ENCODE measurements around the gene DISP3. TPM values are rescaled to one million over a fixed set of nuclear protein-coding genes. Genes with fewer than 3 reads are reported as not detected.

Gene DISP3
- total and polyA plus RNA-seq, 3 experiments from 2014 or later, result 0.35 to 0.46 (median 0.42) TPM

DNA sequence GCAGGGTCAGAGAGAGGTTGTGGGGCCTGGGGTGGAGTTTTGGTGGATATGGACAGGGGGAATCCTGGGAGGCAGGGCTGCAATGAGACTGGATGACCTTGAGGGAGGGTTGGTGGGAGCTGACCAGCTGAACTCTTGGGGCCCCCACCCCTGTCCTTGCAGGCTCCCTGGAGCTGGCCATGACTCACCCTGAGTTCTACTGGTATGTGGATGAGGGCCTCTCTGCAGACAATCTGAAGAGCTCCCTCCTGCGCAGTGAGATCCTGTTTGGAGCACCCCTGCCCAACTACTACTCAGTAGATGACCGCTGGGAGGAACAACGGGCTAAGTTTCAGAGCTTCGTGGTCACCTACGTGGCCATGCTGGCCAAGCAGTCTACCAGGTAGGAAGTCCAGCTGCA is 23.6 kb downstream of the DISP3 start:
- Mint-ChIP-seq H3K27me3 (peaks cover 15 to 31% of the 10 kb centered on the region in 2 donors), H3K9me3 (peaks cover 25 to 49% (median 42%) of the 10 kb centered on the region in 5 donors), H3K4me1 (no peaks in the 10 kb centered on the region), H3K4me3 (no peak overlapping the region), H3K36me3 (peaks cover 0 to 25% (median 0%) of the 10 kb centered on the region in 3 donors), H3K27ac (no peak overlapping the region)
- ChIA-PET CTCF (no interaction called here), POLR2A (no interaction called here)
- Histone ChIP-seq H3K27me3 (ENCODE audit: insufficient read depth, low read length, poor library complexity, severe bottlenecking) (peaks cover 3% of the 10 kb centered on the region), H3K4me1 (ENCODE audit: insufficient read depth, low read length) (no peaks in the 10 kb centered on the region), H3K27ac (ENCODE audit: low read depth, low read length) (no peak overlapping the region), H3K4me3 (ENCODE audit: low read length) (no peak overlapping the region), H3K9me3 (ENCODE audit: low read length) (peaks cover 9% of the 10 kb centered on the region), H3K36me3 (ENCODE audit: insufficient read depth, low read length) (no peaks in the 10 kb centered on the region)
- no peak for DNase-seq

DNA sequence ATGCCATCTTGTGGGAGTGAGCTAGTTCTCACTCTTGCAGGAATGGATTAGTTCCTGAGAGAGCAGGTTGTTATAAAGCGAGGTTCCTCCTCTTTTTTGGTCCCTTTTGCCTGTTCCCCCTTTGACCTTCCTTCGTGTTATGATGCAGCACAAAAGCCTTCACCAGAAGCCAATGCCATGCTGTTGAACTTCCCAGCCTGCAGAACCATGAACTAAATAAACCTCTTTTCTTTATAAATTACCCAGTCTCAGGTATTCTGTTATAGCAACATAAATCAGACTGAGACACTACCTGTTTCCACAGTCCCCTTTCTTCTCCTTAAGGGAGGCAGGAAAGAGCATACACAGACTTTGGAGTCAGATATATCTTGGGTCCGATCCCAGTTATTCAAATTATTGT is 25.6 kb downstream of the DISP3 start:
- ChIA-PET CTCF (no interaction called here), POLR2A (no interaction called here)
- Histone ChIP-seq H3K9me3 (ENCODE audit: low read length) (peaks cover 9% of the 10 kb centered on the region), H3K27ac (ENCODE audit: low read depth, low read length) (no peak overlapping the region), H3K4me3 (ENCODE audit: low read length) (no peak overlapping the region), H3K36me3 (ENCODE audit: insufficient read depth, low read length) (no peaks in the 10 kb centered on the region), H3K4me1 (ENCODE audit: insufficient read depth, low read length) (no peaks in the 10 kb centered on the region), H3K27me3 (ENCODE audit: insufficient read depth, low read length, poor library complexity, severe bottlenecking) (peaks cover 3% of the 10 kb centered on the region)
- no peak for DNase-seq
- no peak overlapping the region for H3K4me3 Mint-ChIP-seq
- no peaks in the 10 kb centered on the region for H3K4me1 Mint-ChIP-seq
- peaks cover 15 to 17% of the 10 kb centered on the region in 2 donors for H3K27me3 Mint-ChIP-seq
- peaks cover 28 to 58% (median 47%) of the 10 kb centered on the region in 5 donors for H3K9me3 Mint-ChIP-seq
- H3K36me3 Mint-ChIP-seq, result peaks cover 0 to 29% (median 0%) of the 10 kb centered on the region in 3 donors
- H3K27ac Mint-ChIP-seq, result no peak overlapping the region

DNA sequence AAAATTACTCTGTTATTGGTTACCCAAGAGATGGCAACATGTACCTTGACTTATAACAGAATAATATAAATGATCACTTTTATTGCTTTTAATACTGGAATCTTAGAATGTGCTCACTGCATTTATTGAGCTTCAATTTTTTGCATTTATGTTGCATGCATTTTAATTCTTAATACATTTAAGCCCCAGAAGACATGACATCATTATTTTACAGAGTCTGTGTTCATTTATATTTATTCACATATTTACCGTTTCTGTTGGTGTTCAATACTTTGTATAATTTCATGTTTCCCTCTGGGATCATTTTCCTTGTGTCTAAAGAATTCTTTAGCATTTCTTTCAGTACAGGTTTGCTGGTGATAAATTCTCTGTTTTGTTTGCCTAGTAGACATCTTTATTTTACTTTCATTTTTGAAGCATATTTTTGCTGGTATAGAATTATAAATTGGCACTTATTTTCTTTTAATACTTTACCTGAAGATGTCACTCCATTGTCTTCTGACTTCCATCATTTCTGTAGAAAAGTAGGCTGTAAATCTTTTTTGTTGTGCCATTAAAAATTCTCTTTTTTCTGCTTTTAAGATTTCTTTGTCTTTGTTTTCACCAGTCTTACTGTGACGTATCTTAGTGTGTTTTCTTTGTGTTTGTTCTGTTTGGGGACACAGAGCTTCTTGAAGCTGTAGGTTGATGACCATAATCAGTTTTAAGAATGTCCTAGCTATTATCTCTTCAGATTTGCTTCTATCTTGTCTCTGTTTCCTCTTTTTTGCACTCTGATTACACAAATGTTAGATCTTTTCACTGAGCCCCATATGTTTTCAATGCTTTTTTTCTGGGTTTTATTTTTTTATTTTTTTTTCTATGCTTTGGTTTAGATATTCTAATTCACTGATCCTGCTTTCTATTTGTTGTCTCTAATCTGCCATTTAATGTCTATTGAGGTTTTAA is 26.9 kb downstream of the DISP3 start:
- DNase-seq, result no peak
- H3K4me1 Mint-ChIP-seq, result no peaks in the 10 kb centered on the region
- peaks cover 0 to 29% (median 0%) of the 10 kb centered on the region in 3 donors for H3K36me3 Mint-ChIP-seq
- H3K27me3 ChIP-seq (ENCODE audit: insufficient read depth, low read length, poor library complexity, severe bottlenecking), result no peaks in the 10 kb centered on the region
- CTCF ChIA-PET, result no interaction called here
- H3K27ac ChIP-seq (ENCODE audit: low read depth, low read length), result no peak overlapping the region
- no peak overlapping the region for H3K4me3 Mint-ChIP-seq
- no peaks in the 10 kb centered on the region for H3K36me3 ChIP-seq (ENCODE audit: insufficient read depth, low read length)
- H3K4me3 ChIP-seq (ENCODE audit: low read length), result no peak overlapping the region
- no peak overlapping the region for H3K27ac Mint-ChIP-seq
- H3K27me3 Mint-ChIP-seq, result peaks cover 13 to 15% of the 10 kb centered on the region in 2 donors
- peaks cover 9% of the 10 kb centered on the region for H3K9me3 ChIP-seq (ENCODE audit: low read length)
- peaks cover 28 to 56% (median 45%) of the 10 kb centered on the region in 5 donors for H3K9me3 Mint-ChIP-seq
- no peaks in the 10 kb centered on the region for H3K4me1 ChIP-seq (ENCODE audit: insufficient read depth, low read length)
- POLR2A ChIA-PET, result no interaction called here

DNA sequence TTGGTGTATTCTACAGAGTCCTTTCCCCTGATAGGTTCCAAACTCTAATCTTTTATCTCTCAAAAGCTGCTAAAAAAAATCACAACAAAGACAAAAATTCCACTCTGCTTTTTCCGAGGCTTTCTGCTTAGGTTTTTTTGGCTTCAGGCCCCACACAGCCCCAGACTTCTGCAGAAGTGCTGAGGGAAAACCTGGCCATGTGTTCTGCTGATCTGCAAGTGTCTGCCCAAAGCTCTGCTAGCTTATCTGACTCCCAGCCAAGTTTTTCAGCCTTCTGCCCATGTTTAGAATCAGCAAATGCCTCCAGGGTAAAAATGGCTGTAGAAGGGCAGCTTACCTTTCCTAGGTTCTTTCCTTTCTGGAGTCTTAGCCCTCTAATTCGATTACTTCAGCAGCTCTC is 28.4 kb downstream of the DISP3 start:
- Histone ChIP-seq H3K27me3 (ENCODE audit: insufficient read depth, low read length, poor library complexity, severe bottlenecking) (no peaks in the 10 kb centered on the region), H3K9me3 (ENCODE audit: low read length) (peaks cover 9% of the 10 kb centered on the region), H3K27ac (ENCODE audit: low read depth, low read length) (no peak overlapping the region), H3K4me1 (ENCODE audit: insufficient read depth, low read length) (no peaks in the 10 kb centered on the region), H3K4me3 (ENCODE audit: low read length) (no peak overlapping the region), H3K36me3 (ENCODE audit: insufficient read depth, low read length) (no peaks in the 10 kb centered on the region)
- Mint-ChIP-seq H3K27me3 (peaks cover 14 to 19% of the 10 kb centered on the region in 2 donors), H3K4me1 (no peaks in the 10 kb centered on the region), H3K27ac (no peak overlapping the region), H3K36me3 (peaks cover 0 to 27% (median 0%) of the 10 kb centered on the region in 3 donors), H3K4me3 (no peak overlapping the region), H3K9me3 (peaks cover 28 to 53% (median 42%) of the 10 kb centered on the region in 5 donors)
- ChIA-PET POLR2A (no interaction called here), CTCF (no interaction called here)
- no peak for DNase-seq

DNA sequence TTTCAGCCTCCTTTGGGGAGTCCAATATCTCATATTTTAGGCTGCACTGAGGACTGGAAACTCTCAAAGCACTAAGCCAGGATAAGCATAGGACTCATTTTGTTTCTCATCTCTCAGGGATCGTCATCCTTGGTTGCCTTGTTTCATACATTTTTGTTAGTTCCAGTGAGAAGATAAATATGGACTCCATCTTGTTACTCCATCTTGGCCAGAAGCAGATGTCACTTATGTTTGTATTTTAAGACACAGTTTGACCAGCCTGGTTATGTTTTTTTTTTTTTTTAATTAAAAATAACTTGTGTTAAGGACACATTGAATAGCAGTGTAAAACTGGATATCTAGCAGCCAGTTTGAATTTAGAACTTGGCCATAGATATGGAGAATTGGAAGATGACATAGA is 34.7 kb downstream of the DISP3 start:
- Mint-ChIP-seq H3K27me3 (peaks cover 12 to 39% of the 10 kb centered on the region in 2 donors), H3K9me3 (peaks cover 2 to 17% (median 14%) of the 10 kb centered on the region in 5 donors), H3K4me3 (no peak overlapping the region), H3K36me3 (peaks cover 0 to 6% (median 0%) of the 10 kb centered on the region in 3 donors), H3K4me1 (no peaks in the 10 kb centered on the region), H3K27ac (no peak overlapping the region)
- ChIA-PET CTCF (no interaction called here), POLR2A (no interaction called here)
- Histone ChIP-seq H3K27me3 (ENCODE audit: insufficient read depth, low read length, poor library complexity, severe bottlenecking) (no peaks in the 10 kb centered on the region), H3K4me3 (ENCODE audit: low read length) (no peak overlapping the region), H3K27ac (ENCODE audit: low read depth, low read length) (no peak overlapping the region), H3K36me3 (ENCODE audit: insufficient read depth, low read length) (no peaks in the 10 kb centered on the region), H3K9me3 (ENCODE audit: low read length) (no peaks in the 10 kb centered on the region), H3K4me1 (ENCODE audit: insufficient read depth, low read length) (no peaks in the 10 kb centered on the region)
- no peak for DNase-seq

DNA sequence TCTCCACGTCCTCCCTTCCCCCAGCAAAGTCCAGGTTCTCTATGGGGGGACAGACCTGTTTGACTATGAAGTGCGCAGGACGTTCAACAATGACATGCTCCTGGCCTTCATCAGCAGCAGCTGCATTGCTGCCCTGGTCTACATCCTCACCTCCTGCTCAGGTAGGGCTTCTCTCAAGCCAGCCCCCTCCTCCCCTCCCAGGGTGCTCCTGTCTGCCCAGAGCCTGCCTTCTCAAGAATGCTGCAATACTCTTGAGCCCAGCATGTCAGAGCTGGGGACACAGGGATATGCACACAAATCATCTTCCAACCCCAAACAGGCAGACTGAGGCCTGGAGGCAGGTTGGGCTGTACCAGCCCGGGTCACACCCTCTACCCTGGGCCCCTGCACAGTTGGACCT is 35.4 kb downstream of the DISP3 start:
- ChIA-PET POLR2A (no interaction called here), CTCF (no interaction called here)
- no peaks in the 10 kb centered on the region for H3K27me3 ChIP-seq (ENCODE audit: insufficient read depth, low read length, poor library complexity, severe bottlenecking)
- no peaks in the 10 kb centered on the region for H3K9me3 ChIP-seq (ENCODE audit: low read length)
- Mint-ChIP-seq H3K27ac (no peak overlapping the region), H3K4me3 (no peak overlapping the region), H3K27me3 (peaks cover 11 to 39% of the 10 kb centered on the region in 2 donors), H3K9me3 (peaks cover 0 to 17% (median 8%) of the 10 kb centered on the region in 5 donors), H3K4me1 (no peaks in the 10 kb centered on the region), H3K36me3 (peaks cover 0 to 6% (median 0%) of the 10 kb centered on the region in 3 donors)
- H3K36me3 ChIP-seq (ENCODE audit: insufficient read depth, low read length), result no peaks in the 10 kb centered on the region
- H3K4me1 ChIP-seq (ENCODE audit: insufficient read depth, low read length), result no peaks in the 10 kb centered on the region
- DNase-seq, result no peak
- H3K27ac ChIP-seq (ENCODE audit: low read depth, low read length), result no peak overlapping the region
- no peak overlapping the region for H3K4me3 ChIP-seq (ENCODE audit: low read length)

DNA sequence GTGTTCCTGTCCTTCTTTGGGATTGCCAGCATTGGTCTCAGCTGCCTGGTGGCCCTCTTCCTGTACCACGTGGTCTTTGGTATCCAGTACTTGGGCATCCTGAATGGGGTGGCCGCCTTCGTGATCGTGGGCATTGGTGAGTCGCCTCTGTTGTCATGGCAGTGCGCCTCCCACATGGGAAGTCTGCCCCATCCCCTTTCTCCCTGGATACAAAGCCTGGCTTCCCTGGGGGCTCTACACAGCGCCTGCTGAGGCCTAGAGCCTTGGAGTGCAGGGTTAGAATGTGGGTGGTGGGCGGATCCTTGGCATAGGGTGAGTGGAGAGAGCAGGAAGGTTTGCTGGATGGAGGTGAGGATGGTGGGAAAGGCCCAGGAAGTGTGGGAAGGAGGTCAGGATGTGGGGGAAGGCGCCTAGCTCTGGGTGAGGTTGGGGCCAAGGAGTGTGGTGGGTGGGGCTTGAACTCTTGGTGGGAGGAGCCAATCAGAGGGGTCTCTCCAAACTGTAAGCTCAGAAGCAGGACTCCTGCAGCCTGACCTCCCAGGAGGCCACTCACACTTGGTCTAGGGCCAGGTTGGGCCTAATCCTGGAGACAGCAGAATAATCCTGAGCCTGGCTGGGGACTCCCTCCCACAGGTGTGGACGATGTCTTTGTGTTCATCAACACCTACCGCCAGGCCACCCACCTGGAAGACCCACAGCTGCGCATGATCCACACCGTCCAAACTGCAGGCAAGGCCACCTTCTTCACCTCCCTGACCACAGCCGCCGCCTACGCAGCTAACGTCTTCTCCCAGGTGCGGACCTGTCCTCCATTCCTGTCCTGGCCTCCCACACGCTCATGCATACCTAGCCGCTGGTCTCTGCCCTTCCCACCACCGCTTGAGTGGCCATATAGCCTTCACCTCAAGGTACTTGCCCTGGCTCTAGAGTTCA is 36.7 kb downstream of the DISP3 start:
- H3K4me3 ChIP-seq (ENCODE audit: low read length), result no peak overlapping the region
- no peak overlapping the region for H3K27ac ChIP-seq (ENCODE audit: low read depth, low read length)
- Mint-ChIP-seq H3K9me3 (peaks cover 0 to 17% (median 6%) of the 10 kb centered on the region in 5 donors), H3K27me3 (peaks cover 11 to 37% of the 10 kb centered on the region in 2 donors), H3K27ac (no peak overlapping the region), H3K36me3 (peaks cover 0 to 6% (median 0%) of the 10 kb centered on the region in 3 donors), H3K4me3 (no peak overlapping the region), H3K4me1 (no peaks in the 10 kb centered on the region)
- DNase-seq, result no peak
- no peaks in the 10 kb centered on the region for H3K27me3 ChIP-seq (ENCODE audit: insufficient read depth, low read length, poor library complexity, severe bottlenecking)
- POLR2A ChIA-PET, result no interaction called here
- CTCF ChIA-PET, result no interaction called here
- H3K4me1 ChIP-seq (ENCODE audit: insufficient read depth, low read length), result no peaks in the 10 kb centered on the region
- no peaks in the 10 kb centered on the region for H3K9me3 ChIP-seq (ENCODE audit: low read length)
- no peaks in the 10 kb centered on the region for H3K36me3 ChIP-seq (ENCODE audit: insufficient read depth, low read length)
